Measurements from ENCODE around the gene PGM5.

The PGM5 gene

DNA sequence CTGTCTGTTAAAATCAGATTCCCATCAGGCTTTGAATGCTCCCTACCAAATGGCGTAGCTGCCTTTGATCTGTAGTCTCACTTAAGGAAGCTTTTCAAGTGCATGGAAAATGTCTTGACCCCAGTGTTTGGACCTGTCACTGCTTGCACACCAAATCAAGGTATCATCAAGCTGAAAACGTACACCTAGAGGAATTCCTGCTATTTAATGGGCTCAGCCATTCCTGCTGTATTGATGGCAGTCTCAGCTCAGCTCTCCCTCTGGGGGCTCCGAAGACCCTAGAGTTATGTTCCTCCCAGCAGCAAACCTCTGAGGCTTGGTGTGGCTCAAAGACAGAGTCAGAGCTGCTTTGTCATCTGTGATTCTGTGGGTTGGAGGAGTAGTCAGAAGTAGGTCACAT lies 63.5 kb downstream of the PGM5 start:
- no peak overlapping the region for H3K4me3 ChIP-seq (ENCODE audit: low read depth, low read length)
- DNase-seq: no peak
- H3K27me3 ChIP-seq (replicated peaks): no peaks in the 10 kb centered on the region
- no peaks in the 10 kb centered on the region for H3K36me3 ChIP-seq (replicated peaks)
- no peak overlapping the region for H3K27ac ChIP-seq
- TF ChIP-seq, protein P1, sequence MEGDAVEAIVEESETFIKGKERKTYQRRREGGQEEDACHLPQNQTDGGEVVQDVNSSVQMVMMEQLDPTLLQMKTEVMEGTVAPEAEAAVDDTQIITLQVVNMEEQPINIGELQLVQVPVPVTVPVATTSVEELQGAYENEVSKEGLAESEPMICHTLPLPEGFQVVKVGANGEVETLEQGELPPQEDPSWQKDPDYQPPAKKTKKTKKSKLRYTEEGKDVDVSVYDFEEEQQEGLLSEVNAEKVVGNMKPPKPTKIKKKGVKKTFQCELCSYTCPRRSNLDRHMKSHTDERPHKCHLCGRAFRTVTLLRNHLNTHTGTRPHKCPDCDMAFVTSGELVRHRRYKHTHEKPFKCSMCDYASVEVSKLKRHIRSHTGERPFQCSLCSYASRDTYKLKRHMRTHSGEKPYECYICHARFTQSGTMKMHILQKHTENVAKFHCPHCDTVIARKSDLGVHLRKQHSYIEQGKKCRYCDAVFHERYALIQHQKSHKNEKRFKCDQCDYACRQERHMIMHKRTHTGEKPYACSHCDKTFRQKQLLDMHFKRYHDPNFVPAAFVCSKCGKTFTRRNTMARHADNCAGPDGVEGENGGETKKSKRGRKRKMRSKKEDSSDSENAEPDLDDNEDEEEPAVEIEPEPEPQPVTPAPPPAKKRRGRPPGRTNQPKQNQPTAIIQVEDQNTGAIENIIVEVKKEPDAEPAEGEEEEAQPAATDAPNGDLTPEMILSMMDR (IDR thresholded peaks at IDR 0.05; ENCODE audit: low read depth, low read length, missing control alignments): no peak
- in situ Hi-C loops (cut with HindIII; ENCODE audit: low pct_ligation_motif_present, low sequenced_read_pairs): no loop called here

DNA sequence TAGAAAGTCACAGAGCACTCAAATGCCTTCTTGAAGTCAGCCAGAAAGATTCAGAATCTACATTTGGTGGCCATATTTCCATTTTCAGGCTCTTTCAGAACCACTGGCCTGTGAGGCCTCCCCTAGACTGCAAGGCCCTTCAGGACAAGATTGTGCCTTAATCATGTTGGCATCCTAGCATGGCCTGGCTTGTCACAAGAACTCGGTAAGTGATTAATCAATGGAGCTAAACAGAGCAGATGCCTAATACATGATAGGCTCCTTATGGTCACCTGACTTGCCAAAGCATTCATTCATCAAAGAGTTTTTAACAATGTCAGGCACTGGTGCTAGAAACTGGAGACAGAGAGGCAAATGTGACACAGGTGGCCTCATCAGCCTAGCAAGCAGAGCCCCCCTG lies 70.3 kb downstream of the PGM5 start:
- no peaks in the 10 kb centered on the region for H3K36me3 ChIP-seq (replicated peaks)
- in situ Hi-C loops (cut with HindIII; ENCODE audit: low pct_ligation_motif_present, low sequenced_read_pairs): no loop called here
- no peak for DNase-seq
- TF ChIP-seq, protein P1 (IDR thresholded peaks at IDR 0.05; ENCODE audit: low read depth, low read length, missing control alignments): no peak
- H3K27ac ChIP-seq: no peak overlapping the region
- no peak overlapping the region for H3K4me3 ChIP-seq (ENCODE audit: low read depth, low read length)
- H3K27me3 ChIP-seq (replicated peaks): no peaks in the 10 kb centered on the region

DNA sequence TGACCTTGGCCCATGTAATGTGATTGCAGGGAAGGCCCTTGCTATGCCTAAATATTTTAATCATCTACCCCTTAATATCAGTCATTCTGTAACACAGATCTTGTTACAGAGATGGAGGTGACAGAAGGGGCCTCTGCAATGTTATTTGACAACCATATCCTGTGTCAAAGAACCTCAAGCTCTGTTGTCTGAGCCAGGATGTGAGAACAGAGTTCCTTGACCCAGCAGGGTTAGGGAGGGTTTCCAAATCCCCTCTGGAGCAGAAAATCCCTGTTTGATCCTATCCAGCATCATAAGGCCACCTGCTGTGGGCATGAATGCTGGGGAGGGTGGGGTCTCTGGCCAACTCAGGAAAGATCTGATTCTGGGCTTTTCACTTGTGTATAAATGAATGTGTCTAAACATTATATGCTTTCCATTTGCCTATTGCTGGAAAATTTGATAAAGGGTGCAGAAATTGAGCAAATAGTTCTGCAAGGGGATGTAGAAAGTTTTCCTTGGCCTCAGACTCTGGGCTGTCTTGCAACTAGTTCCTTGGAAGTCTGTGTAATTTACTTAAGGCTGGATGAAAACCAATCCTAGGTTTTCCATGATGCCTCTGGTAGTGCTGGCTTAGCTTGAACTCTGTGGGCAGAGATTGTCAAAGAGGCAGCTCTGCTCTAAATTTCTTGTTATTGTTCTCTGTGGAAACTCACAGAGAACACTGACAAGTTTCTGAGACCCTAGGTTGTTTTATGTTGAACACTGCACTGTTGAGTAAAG lies 71.0 kb downstream of the PGM5 start:
- Histone ChIP-seq H3K36me3 (replicated peaks) (no peaks in the 10 kb centered on the region), H3K27me3 (replicated peaks) (no peaks in the 10 kb centered on the region), H3K4me3 (ENCODE audit: low read depth, low read length) (no peak overlapping the region), H3K27ac (no peak overlapping the region)
- in situ Hi-C loops (cut with HindIII; ENCODE audit: low pct_ligation_motif_present, low sequenced_read_pairs): no loop called here
- no peak for DNase-seq
- TF ChIP-seq, protein P1 (IDR thresholded peaks at IDR 0.05; ENCODE audit: low read depth, low read length, missing control alignments): no peak

DNA sequence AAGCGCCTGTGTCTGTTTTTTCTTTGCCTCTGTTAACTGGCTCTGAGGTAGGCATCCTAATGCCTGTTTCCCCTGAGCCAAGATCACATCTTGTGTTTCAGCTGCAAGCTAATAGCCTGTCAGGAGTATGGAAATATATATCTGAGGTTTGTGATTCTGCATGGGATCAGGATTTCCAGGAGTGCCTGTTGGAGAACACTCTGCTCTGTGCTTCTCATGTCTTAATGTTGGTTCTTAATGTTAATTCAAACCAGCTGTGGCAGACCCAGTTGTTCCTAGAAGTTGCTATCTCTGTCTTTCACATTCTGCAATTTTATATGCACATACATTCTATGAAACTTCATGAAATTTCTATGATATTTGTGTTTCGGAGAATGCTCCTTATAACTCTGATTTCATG lies 72.1 kb downstream of the PGM5 start:
- no peaks in the 10 kb centered on the region for H3K27me3 ChIP-seq (replicated peaks)
- TF ChIP-seq, protein P1 (IDR thresholded peaks at IDR 0.05; ENCODE audit: low read depth, low read length, missing control alignments): no peak
- in situ Hi-C loops (cut with HindIII; ENCODE audit: low pct_ligation_motif_present, low sequenced_read_pairs): no loop called here
- H3K4me3 ChIP-seq (ENCODE audit: low read depth, low read length): no peak overlapping the region
- no peak overlapping the region for H3K27ac ChIP-seq
- H3K36me3 ChIP-seq (replicated peaks): no peaks in the 10 kb centered on the region
- no peak for DNase-seq

DNA sequence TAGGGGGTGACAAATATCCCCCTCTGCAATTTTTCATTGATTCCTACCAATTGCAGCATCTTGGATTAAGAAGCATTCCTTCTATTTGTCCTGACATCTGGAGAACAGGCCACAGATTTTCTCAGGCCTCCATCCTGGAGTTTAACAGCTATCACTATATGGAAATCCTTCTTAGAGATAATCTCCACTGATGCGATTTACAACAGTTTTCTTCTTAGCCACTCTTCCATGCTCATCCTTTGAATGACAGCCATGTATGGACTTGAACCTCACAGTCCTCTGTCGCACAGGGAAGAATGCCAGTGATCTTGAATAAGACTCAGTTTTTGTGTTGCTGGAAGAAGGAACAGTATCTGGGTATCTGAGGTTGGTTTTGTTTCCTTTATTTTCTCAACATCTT lies 73.2 kb downstream of the PGM5 start:
- Histone ChIP-seq H3K27me3 (replicated peaks) (no peaks in the 10 kb centered on the region), H3K4me3 (ENCODE audit: low read depth, low read length) (no peak overlapping the region), H3K36me3 (replicated peaks) (no peaks in the 10 kb centered on the region), H3K27ac (no peak overlapping the region)
- DNase-seq: no peak
- in situ Hi-C loops (cut with HindIII; ENCODE audit: low pct_ligation_motif_present, low sequenced_read_pairs): no loop called here
- TF ChIP-seq, protein P1 (IDR thresholded peaks at IDR 0.05; ENCODE audit: low read depth, low read length, missing control alignments): no peak

DNA sequence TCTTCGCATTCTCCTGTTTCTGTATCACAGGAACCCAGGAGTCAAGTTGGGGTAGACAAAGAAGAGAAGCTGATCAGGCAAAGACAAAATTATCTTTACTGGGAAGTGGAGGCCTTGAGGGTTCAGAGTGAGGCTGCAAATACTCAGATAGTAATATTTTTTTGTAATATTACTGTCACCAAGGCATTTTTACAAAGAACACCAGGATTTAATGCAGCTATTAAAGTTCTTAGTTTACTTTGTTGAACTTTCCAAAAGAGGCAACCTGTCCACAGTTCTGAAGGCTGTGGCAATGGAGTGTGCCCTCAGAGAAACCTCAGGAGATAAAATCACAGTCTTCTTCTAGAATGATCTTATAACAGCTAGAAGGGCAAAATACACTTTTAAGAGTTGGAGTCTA lies 74.9 kb downstream of the PGM5 start:
- TF ChIP-seq, protein P1 (IDR thresholded peaks at IDR 0.05; ENCODE audit: low read depth, low read length, missing control alignments): no peak
- no peaks in the 10 kb centered on the region for H3K36me3 ChIP-seq (replicated peaks)
- H3K27me3 ChIP-seq (replicated peaks): no peaks in the 10 kb centered on the region
- in situ Hi-C loops (cut with HindIII; ENCODE audit: low pct_ligation_motif_present, low sequenced_read_pairs): no loop called here
- H3K27ac ChIP-seq: no peak overlapping the region
- no peak for DNase-seq
- H3K4me3 ChIP-seq (ENCODE audit: low read depth, low read length): no peak overlapping the region

Measured in brain microvascular endothelial cell (primary cell).